Measurements from ENCODE around the gene NHERF1. TPM values are rescaled to one million over a fixed set of nuclear protein-coding genes. Genes with fewer than 3 reads are reported as not detected.

Gene NHERF1
- 71.3 TPM for total RNA-seq
- 448 TPM for polyA plus RNA-seq (ENCODE audit: insufficient read depth, low read depth, low replicate concordance)
- long read RNA-seq, donor 1, transcript SLC9A3R1-203 (4 exons, 714 nt) = minor isoform, 5 of 114 reads
- long read RNA-seq, donor 1, transcript SLC9A3R1-201 (6 exons, 1,969 nt) = major isoform, 52 of 114 reads
- long read RNA-seq, donor 1, partial matches to known transcripts = 54 of 114 reads
- long read RNA-seq, donor 1, other reads (novel, unspliced or antisense) = 0 of 114 reads
- long read RNA-seq, donor 2, transcript SLC9A3R1-201 (6 exons, 1,969 nt) = major isoform, 22 of 32 reads
- long read RNA-seq, donor 2, transcript SLC9A3R1-203 (4 exons, 714 nt) = minor isoform, 6 of 32 reads
- long read RNA-seq, donor 2, partial matches to known transcripts = 0 of 32 reads
- long read RNA-seq, donor 2, other reads (novel, unspliced or antisense) = 0 of 32 reads
- long read RNA-seq, donor 3, transcript SLC9A3R1-203 (4 exons, 714 nt) = minor isoform, 8 of 38 reads
- long read RNA-seq, donor 3, transcript SLC9A3R1-201 (6 exons, 1,969 nt) = major isoform, 28 of 38 reads
- long read RNA-seq, donor 3, partial matches to known transcripts = 0 of 38 reads
- long read RNA-seq, donor 3, other reads (novel, unspliced or antisense) = 0 of 38 reads
- long read RNA-seq, donor 4, transcript SLC9A3R1-201 (6 exons, 1,969 nt) = major isoform, 42 of 45 reads
- long read RNA-seq, donor 4, partial matches to known transcripts = 0 of 45 reads
- long read RNA-seq, donor 4, other reads (novel, unspliced or antisense) = 0 of 45 reads
- long read RNA-seq, donor 5, partial matches to known transcripts = 0 of 2 reads
- long read RNA-seq, donor 5, other reads (novel, unspliced or antisense) = 0 of 2 reads
- long read RNA-seq, donor 6, transcript SLC9A3R1-201 (6 exons, 1,969 nt) = major isoform, 14 of 92 reads
- long read RNA-seq, donor 6, partial matches to known transcripts = 72 of 92 reads
- long read RNA-seq, donor 6, other reads (novel, unspliced or antisense) = 0 of 92 reads
- long read RNA-seq, donor 7, transcript SLC9A3R1-201 (6 exons, 1,969 nt) = major isoform, 62 of 81 reads
- long read RNA-seq, donor 7, partial matches to known transcripts = 18 of 81 reads
- long read RNA-seq, donor 7, other reads (novel, unspliced or antisense) = 0 of 81 reads
- long read RNA-seq, donor 8, transcript SLC9A3R1-203 (4 exons, 714 nt) = minor isoform, 10 of 43 reads
- long read RNA-seq, donor 8, transcript SLC9A3R1-201 (6 exons, 1,969 nt) = major isoform, 21 of 43 reads
- long read RNA-seq, donor 8, transcript SLC9A3R1-202 (5 exons, 1,285 nt) = minor isoform, 5 of 43 reads
- long read RNA-seq, donor 8, partial matches to known transcripts = 7 of 43 reads
- long read RNA-seq, donor 8, other reads (novel, unspliced or antisense) = 0 of 43 reads
- long read RNA-seq, donor 9, transcript SLC9A3R1-201 (6 exons, 1,969 nt) = major isoform, 10 of 16 reads
- long read RNA-seq, donor 9, partial matches to known transcripts = 0 of 16 reads
- long read RNA-seq, donor 9, other reads (novel, unspliced or antisense) = 0 of 16 reads
- long read RNA-seq, donor 10, transcript SLC9A3R1-201 (6 exons, 1,969 nt) = major isoform, 21 of 39 reads
- long read RNA-seq, donor 10, transcript SLC9A3R1-202 (5 exons, 1,285 nt) = minor isoform, 6 of 39 reads
- long read RNA-seq, donor 10, transcript SLC9A3R1-203 (4 exons, 714 nt) = minor isoform, 5 of 39 reads
- long read RNA-seq, donor 10, partial matches to known transcripts = 6 of 39 reads
- long read RNA-seq, donor 10, other reads (novel, unspliced or antisense) = 0 of 39 reads

- FAIRE-seq = no peak
- intact Hi-C loops (cut with DNase I) = loop anchor here (10.0 kb wide), 1 partner anchor 116 kb away; no protein-coding TSS in a partner anchor
These were observed at the start of gene NHERF1 for GRCh38 chr17:74748529-74749278. Gene NHERF1 (plus strand): TSS chr17:74748628. CDS start chr17:74748847, 219 bp downstream.

GRCh38 chr17:74699236-74699635 is 49.2 kb upstream of the NHERF1 start:
- FAIRE-seq (no peak), DNase-seq (peak in 1 of 5 donors; percentile 52)
- H3K27ac ChIP-seq (ENCODE audit: low read depth in 2 of 2, low read length in 2 of 2) = no peak overlapping the region
- no peaks in the 10 kb centered on the region for H3K36me3 ChIP-seq (ENCODE audit: control insufficient read depth in 2 of 3, insufficient read depth in 3 of 3, low read length in 3 of 3)
- no peak overlapping the region for H3K4me3 ChIP-seq (ENCODE audit: low read length in 3 of 3)
- H3K4me1 ChIP-seq (ENCODE audit: control insufficient read depth in 2 of 3, insufficient read depth in 2 of 3, low read depth in 1 of 3, low read length in 3 of 3) = no peaks in the 10 kb centered on the region
- H3K9me3 ChIP-seq (ENCODE audit: control insufficient read depth in 2 of 3, insufficient read depth in 1 of 3, low read length in 3 of 3) = no peaks in the 10 kb centered on the region
- no peaks in the 10 kb centered on the region for H3K27me3 ChIP-seq (ENCODE audit: control insufficient read depth, insufficient read depth, low read length)
- no peak overlapping the region for H3K9ac ChIP-seq (ENCODE audit: low read length in 3 of 3)
- intact Hi-C loops (cut with DNase I) = no loop called here
- TF ChIP-seq, protein P1, sequence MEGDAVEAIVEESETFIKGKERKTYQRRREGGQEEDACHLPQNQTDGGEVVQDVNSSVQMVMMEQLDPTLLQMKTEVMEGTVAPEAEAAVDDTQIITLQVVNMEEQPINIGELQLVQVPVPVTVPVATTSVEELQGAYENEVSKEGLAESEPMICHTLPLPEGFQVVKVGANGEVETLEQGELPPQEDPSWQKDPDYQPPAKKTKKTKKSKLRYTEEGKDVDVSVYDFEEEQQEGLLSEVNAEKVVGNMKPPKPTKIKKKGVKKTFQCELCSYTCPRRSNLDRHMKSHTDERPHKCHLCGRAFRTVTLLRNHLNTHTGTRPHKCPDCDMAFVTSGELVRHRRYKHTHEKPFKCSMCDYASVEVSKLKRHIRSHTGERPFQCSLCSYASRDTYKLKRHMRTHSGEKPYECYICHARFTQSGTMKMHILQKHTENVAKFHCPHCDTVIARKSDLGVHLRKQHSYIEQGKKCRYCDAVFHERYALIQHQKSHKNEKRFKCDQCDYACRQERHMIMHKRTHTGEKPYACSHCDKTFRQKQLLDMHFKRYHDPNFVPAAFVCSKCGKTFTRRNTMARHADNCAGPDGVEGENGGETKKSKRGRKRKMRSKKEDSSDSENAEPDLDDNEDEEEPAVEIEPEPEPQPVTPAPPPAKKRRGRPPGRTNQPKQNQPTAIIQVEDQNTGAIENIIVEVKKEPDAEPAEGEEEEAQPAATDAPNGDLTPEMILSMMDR (IDR thresholded peaks at IDR 0.05; ENCODE audit: borderline replicate concordance, extremely low read depth, insufficient read depth) = no peak

More at GRCh38 chr17:74748529-74749278, at the start of gene NHERF1:
- Histone ChIP-seq H3K4me1 (ENCODE audit: control insufficient read depth in 2 of 3, insufficient read depth in 2 of 3, low read depth in 1 of 3, low read length in 3 of 3) (peaks cover 3 to 43% (median 10%) of the 10 kb centered on the region in 3 donors), H3K9me3 (ENCODE audit: control insufficient read depth in 2 of 3, insufficient read depth in 1 of 3, low read length in 3 of 3) (no peaks in the 10 kb centered on the region), H3K4me3 (ENCODE audit: low read length in 3 of 3) (peak within 1 kb of the TSS; percentile 42 to 84 (median 75)), H3K27me3 (ENCODE audit: control insufficient read depth, insufficient read depth, low read length) (no peaks in the 10 kb centered on the region), H3K27ac (ENCODE audit: low read depth in 2 of 2, low read length in 2 of 2) (peak within 1 kb of the TSS; percentile 82 to 91), H3K36me3 (ENCODE audit: control insufficient read depth in 2 of 3, insufficient read depth in 3 of 3, low read length in 3 of 3) (peaks cover 0 to 3% (median 0%) of the 10 kb centered on the region in 3 donors), H3K9ac (ENCODE audit: low read length in 3 of 3) (peak within 1 kb of the TSS; percentile 6 to 87 (median 83))
- peak; percentile 94 to 98 (median 97) for DNase-seq
- TF ChIP-seq, protein P1 (IDR thresholded peaks at IDR 0.05; ENCODE audit: borderline replicate concordance, extremely low read depth, insufficient read depth) = peak; percentile 6
